Colonic mucosa (tissue), 4 donors: ENCODE data around the gene FNIP2. TPM values are rescaled to one million over a fixed set of nuclear protein-coding genes. Genes with fewer than 3 reads are reported as not detected.
"Not testable (repeated sequence)": the region's sequence is repeated elsewhere in the genome, so short reads cannot be mapped to it uniquely, and the experiment has no call there.

ENCODE experiments used
- DNase-seq: peaks from one replicate; pipeline ENCODE4 v3.0.0-alpha.2; 2020
- H3K27ac ChIP-seq: fragments of 200-600 bp; one replicate; pipeline ENCODE4 v1.8.0; 2021
- H3K27me3 ChIP-seq: fragments of 200-600 bp; one replicate; pipeline ENCODE4 v1.8.0; 2021
- H3K36me3 ChIP-seq: fragments of 200-600 bp; one replicate; pipeline ENCODE4 v1.8.0; 2021
- H3K4me1 ChIP-seq: fragments of 200-600 bp; one replicate; pipeline ENCODE4 v1.8.0; 2021; ENCODE audit warnings: mild to moderate bottlenecking
- H3K4me3 ChIP-seq: fragments of 200-600 bp; one replicate; pipeline ENCODE4 v1.8.0; 2021
- H3K9ac ChIP-seq, 2 donors: one replicate each; pipeline ENCODE4 v1.7.0; 2013; ENCODE audit warnings: control low read depth in 2 of 2, low read depth in 2 of 2, low read length in 2 of 2
- H3K9me3 ChIP-seq: fragments of 200-600 bp; one replicate; pipeline ENCODE4 v1.8.0; 2021
- CTCF ChIP-seq: fragments of 200-600 bp; IDR thresholded peaks from one replicate; pipeline ENCODE4 v1.8.0; 2022; ENCODE audit warnings: antibody characterized with exemption, mild to moderate bottlenecking
- intact Hi-C: fragments of 100-400 bp; cut with DNase I; formaldehyde crosslinking; loops from one replicate; pipeline ENCODE4 v1.14.1; 2022
- total RNA-seq, 2 donors: library from RNA; stranded (reverse); fragmentation: NEBNext Ultra II Directional in 1 of 2; extraction: Animal tissue kit (Norgen Biotek cat#: 25700) in 1 of 2; gene quantifications; one replicate each; pipeline ENCODE4 v1.2.1, GENCODE V29; 2021
- donor health status: healthy.
- donor health status: DM: no; HTN: no; CAD: no.
- donor health status: DM: no; HTN: no; CAD: no.

The FNIP2 gene
- total RNA-seq, 2 donors from 2014 or later: 56.2 to 89.6 TPM

GRCh38 chr4:158827543-158827981 is 58.7 kb downstream of the FNIP2 start:
- no peaks in the 10 kb centered on the region for H3K36me3 ChIP-seq
- intact Hi-C loops: no loop called here
- no peak for DNase-seq
- H3K4me1 ChIP-seq: peaks cover 23% of the 10 kb centered on the region
- no peaks in the 10 kb centered on the region for H3K27me3 ChIP-seq
- H3K4me3 ChIP-seq: no peak overlapping the region
- H3K9ac ChIP-seq: peak overlapping the region in 1 of 2 donors; percentile 79
- H3K27ac ChIP-seq: peak overlapping the region; percentile 78
- H3K9me3 ChIP-seq: no peaks in the 10 kb centered on the region
- no peak for TF ChIP-seq CTCF

DNA sequence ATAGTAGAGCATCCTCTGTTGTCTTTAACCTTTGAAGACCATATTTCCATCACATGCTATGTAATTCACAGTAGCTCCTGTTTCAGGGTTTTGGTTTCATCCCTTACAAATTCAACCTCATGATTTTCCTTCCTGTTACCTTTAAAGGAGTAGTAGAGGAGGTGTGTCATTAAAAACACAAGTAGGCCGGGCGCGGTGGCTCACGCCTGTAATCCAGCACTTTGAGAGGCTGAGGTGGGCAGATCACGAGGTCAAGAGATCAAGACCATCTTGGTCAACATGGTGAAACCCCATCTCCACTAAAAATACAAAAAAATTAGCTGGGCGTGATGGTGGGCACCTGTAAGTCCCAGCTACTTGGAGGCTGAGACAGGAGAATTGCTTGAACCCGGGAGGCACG is 59.3 kb downstream of the FNIP2 start:
- H3K36me3 ChIP-seq, intact Hi-C loops, H3K4me3 ChIP-seq, H3K27me3 ChIP-seq, DNase-seq, H3K9me3 ChIP-seq: not testable (repeated sequence)
- Histone ChIP-seq H3K9ac (peak overlapping the region in 1 of 2 donors; percentile 79), H3K27ac (peak overlapping the region; percentile 78), H3K4me1 (peaks cover 23% of the 10 kb centered on the region)

DNA sequence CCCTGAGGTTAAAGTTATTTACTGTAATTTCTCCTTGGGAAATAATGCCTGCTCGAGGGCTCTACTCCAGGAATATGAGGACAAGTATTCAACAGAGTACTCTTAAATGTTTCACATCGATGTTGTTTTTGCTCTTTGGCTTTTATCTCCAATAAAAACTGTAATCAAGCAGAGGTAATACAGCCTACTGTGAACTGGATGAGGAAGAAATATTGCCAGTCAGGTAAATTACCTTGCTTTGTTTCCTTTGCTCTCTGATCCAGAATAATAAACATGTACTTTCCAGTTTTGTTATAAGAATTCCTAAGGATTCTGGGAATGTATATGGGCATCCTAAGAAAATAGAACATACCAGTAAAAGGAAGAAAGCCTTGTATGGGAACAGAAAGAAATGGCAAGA is 60.4 kb downstream of the FNIP2 start:
- Histone ChIP-seq H3K4me1 (peaks cover 18% of the 10 kb centered on the region), H3K27me3 (no peaks in the 10 kb centered on the region), H3K9me3 (no peaks in the 10 kb centered on the region), H3K27ac (peak overlapping the region; percentile 78), H3K9ac (peak overlapping the region in 1 of 2 donors; percentile 64), H3K36me3 (peaks cover 7% of the 10 kb centered on the region), H3K4me3 (no peak overlapping the region)
- no peak for TF ChIP-seq CTCF
- intact Hi-C loops: no loop called here
- DNase-seq: no peak

DNA sequence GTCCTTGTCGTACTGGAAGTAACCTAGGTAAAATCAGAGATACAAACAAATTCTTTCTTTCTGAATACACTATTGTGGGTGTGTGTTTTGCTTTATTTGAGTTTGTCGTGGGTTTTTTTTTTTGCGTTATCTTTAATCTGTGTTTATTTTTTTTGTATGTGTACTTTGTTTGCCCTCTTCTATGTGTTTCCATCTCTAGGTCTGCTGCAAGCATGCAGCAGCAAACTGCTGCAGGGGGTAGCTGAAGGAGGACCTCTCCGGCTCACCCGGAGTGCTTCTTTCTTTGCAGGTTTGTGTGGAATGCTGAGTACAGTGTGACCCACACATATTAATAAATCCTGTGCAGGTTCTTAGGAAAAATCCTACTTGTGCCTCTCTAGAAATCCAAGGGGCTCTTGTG is 64.8 kb downstream of the FNIP2 start:
- no peaks in the 10 kb centered on the region for H3K27me3 ChIP-seq
- H3K36me3 ChIP-seq: peaks cover 7% of the 10 kb centered on the region
- H3K9me3 ChIP-seq: no peaks in the 10 kb centered on the region
- H3K9ac ChIP-seq: no peak overlapping the region
- TF ChIP-seq CTCF: no peak
- no peak overlapping the region for H3K27ac ChIP-seq
- intact Hi-C loops: no loop called here
- peaks cover 5% of the 10 kb centered on the region for H3K4me1 ChIP-seq
- H3K4me3 ChIP-seq: no peak overlapping the region
- no peak for DNase-seq

DNA sequence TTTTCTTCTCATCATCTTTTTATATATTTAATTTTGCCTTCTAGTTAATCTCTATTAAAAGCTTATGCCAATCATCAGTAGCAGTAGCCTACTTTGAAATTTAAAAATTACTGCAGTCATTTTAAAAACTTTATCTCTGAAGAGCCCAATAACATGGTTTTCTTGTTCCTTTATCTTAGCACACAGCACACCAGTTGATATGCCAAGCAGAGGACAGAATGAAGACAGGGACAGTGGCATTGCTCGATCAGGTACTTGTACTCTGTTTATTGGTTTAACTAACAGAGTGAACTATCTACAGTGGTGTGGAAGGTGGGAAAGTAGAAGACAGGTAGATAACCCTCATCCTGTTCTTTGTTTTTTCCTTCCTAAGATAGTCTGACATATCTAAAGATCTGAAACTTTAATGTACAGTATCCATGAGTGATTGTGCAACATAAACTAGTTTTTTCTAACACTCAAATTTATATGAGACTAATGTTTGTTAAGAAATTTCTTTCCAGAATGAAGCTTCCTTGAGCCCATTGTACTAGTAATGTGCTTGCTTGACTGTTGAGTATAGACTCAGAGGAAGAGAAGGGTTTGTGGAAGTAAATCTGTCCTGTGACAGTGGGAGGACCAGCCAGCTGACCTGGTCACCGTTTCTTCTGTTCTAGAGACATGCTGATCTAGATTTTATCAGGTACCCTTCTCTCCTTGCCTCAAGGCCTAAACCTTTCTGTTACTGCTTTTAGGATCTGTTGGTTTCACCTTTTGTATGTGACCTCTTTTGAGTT is 66.6 kb downstream of the FNIP2 start:
- no peaks in the 10 kb centered on the region for H3K9me3 ChIP-seq
- no peak overlapping the region for H3K9ac ChIP-seq
- H3K36me3 ChIP-seq: peaks cover 7% of the 10 kb centered on the region
- intact Hi-C loops: no loop called here
- TF ChIP-seq CTCF: no peak
- DNase-seq: no peak
- no peak overlapping the region for H3K4me3 ChIP-seq
- no peaks in the 10 kb centered on the region for H3K27me3 ChIP-seq
- peaks cover 5% of the 10 kb centered on the region for H3K4me1 ChIP-seq
- H3K27ac ChIP-seq: no peak overlapping the region

DNA sequence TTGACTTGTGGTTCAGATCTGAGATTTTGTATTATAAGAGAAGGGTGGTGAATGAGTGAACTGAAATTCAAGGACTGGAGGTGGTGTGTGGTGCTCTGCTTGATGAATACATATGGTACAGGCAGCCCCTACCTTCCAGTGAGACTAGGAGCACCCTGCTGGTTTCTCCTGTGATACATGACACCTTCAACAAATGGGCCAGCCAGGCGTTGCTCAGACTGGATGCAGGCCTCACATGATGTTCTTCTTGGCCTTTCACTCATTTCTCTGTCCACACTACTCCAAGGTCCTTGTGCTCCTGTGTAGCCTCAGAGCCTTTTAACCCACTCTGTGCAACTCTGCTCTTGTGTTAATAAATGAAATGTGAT is 67.2 kb downstream of the FNIP2 start:
- Histone ChIP-seq H3K36me3 (peaks cover 7% of the 10 kb centered on the region), H3K27ac (no peak overlapping the region), H3K4me1 (peaks cover 5% of the 10 kb centered on the region), H3K27me3 (no peaks in the 10 kb centered on the region), H3K9ac (no peak overlapping the region), H3K4me3 (no peak overlapping the region), H3K9me3 (no peaks in the 10 kb centered on the region)
- intact Hi-C loops: no loop called here
- DNase-seq: no peak
- no peak for TF ChIP-seq CTCF
